Transverse colon (tissue), 4 donors: ENCODE measurements around the gene PDE8B. TPM values are rescaled to one million over a fixed set of nuclear protein-coding genes. Genes with fewer than 3 reads are reported as not detected.

Experiments used
- DNase-seq: peaks from one replicate; pipeline ENCODE4 v3.0.0-alpha.2; 2019
- H3K27ac ChIP-seq, 4 donors: fragments of 200-600 bp; sonication (generic); 2 replicates each; pipeline ENCODE4 v1.5.1; 2016 to 2018; ENCODE audit warnings: inconsistent platforms in 4 of 4
- H3K27me3 ChIP-seq: fragments of 200-600 bp; sonication (generic); 2 replicates; pipeline ENCODE4 v1.5.1; 2017; ENCODE audit warnings: inconsistent platforms
- H3K36me3 ChIP-seq, 4 donors: fragments of 200-600 bp; sonication (generic); 2 replicates each; pipeline ENCODE4 v1.5.1; 2017 to 2019; ENCODE audit warnings: inconsistent platforms in 4 of 4
- H3K4me1 ChIP-seq, 4 donors: fragments of 200-600 bp; sonication (generic); 2 replicates each; pipeline ENCODE4 v1.5.1; 2017 to 2020; ENCODE audit warnings: inconsistent platforms in 4 of 4
- H3K4me3 ChIP-seq, 4 donors: fragments of 200-600 bp; sonication (generic); 1 replicate in 1 of 4; 2 replicates in 3 of 4; pipeline versions ENCODE4 v1.5.1 to v1.6.1; 2017 to 2019; ENCODE audit warnings: inconsistent platforms in 4 of 4
- H3K9me3 ChIP-seq, 2 donors: fragments of 200-600 bp; sonication (generic); 2 replicates each; pipeline ENCODE4 v1.5.1; 2017 to 2019; ENCODE audit warnings: inconsistent platforms in 2 of 2
- CTCF ChIP-seq, 5 experiments: fragments of 200-600 bp in 3 of 5; fragments of 450-650 bp in 2 of 5; sonication (generic) in 3 of 5; IDR thresholded peaks; 1 replicate in 2 of 5; 2 replicates in 3 of 5; pipeline ENCODE4 v1.5.1; 2016 to 2017; ENCODE audit warnings: antibody characterized with exemption in 5 of 5, inconsistent platforms in 3 of 5, mild to moderate bottlenecking in 2 of 5, moderate library complexity in 1 of 5
- EP300 ChIP-seq: sonication (generic); formaldehyde crosslinking; IDR thresholded peaks from one replicate; pipeline ENCODE4 v1.6.1; 2017; ENCODE audit warnings: antibody characterized with exemption, low read depth
- POLR2A ChIP-seq: fragments of 450-650 bp; IDR thresholded peaks from one replicate; pipeline ENCODE4 v1.6.1; 2016; ENCODE audit warnings: antibody characterized with exemption, mild to moderate bottlenecking, moderate library complexity
- POLR2AphosphoS5 ChIP-seq, 3 donors: sonication (generic); formaldehyde crosslinking; IDR thresholded peaks; one replicate each; pipeline ENCODE4 v1.6.1; 2016; ENCODE audit warnings: antibody characterized with exemption in 3 of 3
- WGBS, 2 donors: methylation state at CpG; one replicate each; pipeline ENCODE4 v1.1.5; 2018; ENCODE audit warnings: low coverage in 1 of 2; 5-methylcytosine and 5-hydroxymethylcytosine counted together
- in situ Hi-C, 4 donors: fragments of 200-750 bp; cut with MboI; loops; one replicate each; pipeline versions ENCODE4 v1.15.0 to v1.15.1; 2017; ENCODE audit warnings: low sequenced_read_pairs in 3 of 4, low pct_ligation_motif_present in 1 of 4, low pct_unique_long_range_greater_than_20kb in 1 of 4
- intact Hi-C: fragments of 100-400 bp; cut with DNase I; formaldehyde crosslinking; loops from one replicate; pipeline ENCODE4 v1.15.1; 2023; ENCODE audit warnings: low total_unique reads
- total RNA-seq, 4 donors: library from RNA; depleted of rRNA; stranded (reverse); fragments of >200 nt; gene quantifications; one replicate each; pipeline ENCODE4 v1.1.0, GENCODE V29; 2016

The PDE8B gene
- total RNA-seq, 4 donors from 2014 or later, result 0.40 to 22.4 (median 1.2) TPM

GRCh38 chr5:77321793-77322394, 111.4 kb downstream of the PDE8B start:
- intact Hi-C loops (no loop called here), in situ Hi-C loops (no loop called here)
- Histone ChIP-seq H3K9me3 (no peaks in the 10 kb centered on the region), H3K27me3 (no peaks in the 10 kb centered on the region), H3K4me3 (no peak overlapping the region), H3K4me1 (peaks cover 0 to 5% (median 0%) of the 10 kb centered on the region in 4 donors), H3K27ac (no peak overlapping the region), H3K36me3 (no peaks in the 10 kb centered on the region)
- no peak for TF ChIP-seq CTCF (IDR thresholded peaks at IDR 0.05)
- TF ChIP-seq POLR2AphosphoS5 (IDR thresholded peaks at IDR 0.05), result no peak
- no peak for TF ChIP-seq EP300
- TF ChIP-seq POLR2A, result no peak
- no peak for DNase-seq
- 92 to 95% methylated on average over 3 to 4 of the region's 4 CpGs for WGBS, 2 donors

GRCh38 chr5:77322406-77322805, 111.9 kb downstream of the PDE8B start:
- in situ Hi-C loops (no loop called here), intact Hi-C loops (no loop called here)
- Histone ChIP-seq H3K36me3 (no peaks in the 10 kb centered on the region), H3K27me3 (no peaks in the 10 kb centered on the region), H3K9me3 (no peaks in the 10 kb centered on the region), H3K27ac (no peak overlapping the region), H3K4me1 (peaks cover 0 to 5% (median 0%) of the 10 kb centered on the region in 4 donors), H3K4me3 (no peak overlapping the region)
- 84 to 86% methylated on average over 4 of the region's 4 CpGs for WGBS, 2 donors
- DNase-seq, result no peak
- TF ChIP-seq POLR2AphosphoS5 (IDR thresholded peaks at IDR 0.05), result no peak
- no peak for TF ChIP-seq POLR2A
- no peak for TF ChIP-seq EP300
- TF ChIP-seq CTCF (IDR thresholded peaks at IDR 0.05), result no peak

GRCh38 chr5:77325921-77326541, 115.6 kb downstream of the PDE8B start:
- H3K27me3 ChIP-seq, result no peaks in the 10 kb centered on the region
- peaks cover 0 to 5% (median 0%) of the 10 kb centered on the region in 4 donors for H3K4me1 ChIP-seq
- no peak overlapping the region for H3K4me3 ChIP-seq
- intact Hi-C loops, result no loop called here
- no peaks in the 10 kb centered on the region for H3K9me3 ChIP-seq
- TF ChIP-seq POLR2AphosphoS5 (IDR thresholded peaks at IDR 0.05) (no peak), CTCF (IDR thresholded peaks at IDR 0.05) (no peak), POLR2A (no peak), EP300 (no peak)
- in situ Hi-C loops, result no loop called here
- no peak for DNase-seq
- 66 to 81% methylated on average over 4 of the region's 4 CpGs for WGBS, 2 donors
- H3K27ac ChIP-seq, result no peak overlapping the region
- H3K36me3 ChIP-seq, result no peaks in the 10 kb centered on the region

- Histone ChIP-seq H3K27ac (no peak overlapping the region), H3K4me3 (no peak overlapping the region), H3K27me3 (no peaks in the 10 kb centered on the region), H3K36me3 (no peaks in the 10 kb centered on the region), H3K9me3 (no peaks in the 10 kb centered on the region), H3K4me1 (peaks cover 0 to 5% (median 0%) of the 10 kb centered on the region in 4 donors)
- in situ Hi-C loops, result no loop called here
- TF ChIP-seq EP300, result no peak
- no peak for TF ChIP-seq CTCF (IDR thresholded peaks at IDR 0.05)
- TF ChIP-seq POLR2A, result no peak
- TF ChIP-seq POLR2AphosphoS5 (IDR thresholded peaks at IDR 0.05), result no peak
- DNase-seq, result no peak
- intact Hi-C loops, result no loop called here
- WGBS, 2 donors, result 82 to 86% methylated on average over 2 to 5 of the region's 5 CpGs
Observed at GRCh38 chr5:77326986-77327734, 116.7 kb downstream of the PDE8B start.
